Esophagus muscularis mucosa (tissue), 4 donors: ENCODE results near the gene LRRTM4.

Experiments used
- EP300 ChIP-seq: sonication (generic); formaldehyde crosslinking; IDR thresholded peaks from one replicate; pipeline ENCODE4 v1.6.1; 2017; ENCODE audit warnings: antibody characterized with exemption
- POLR2A ChIP-seq: fragments of 450-650 bp; IDR thresholded peaks from one replicate; pipeline ENCODE4 v1.6.1; 2017; ENCODE audit warnings: antibody characterized with exemption, moderate library complexity, mild to moderate bottlenecking, low read depth
- POLR2AphosphoS5 ChIP-seq, 2 donors: sonication (generic); formaldehyde crosslinking; IDR thresholded peaks; one replicate each; pipeline ENCODE4 v1.6.1; 2017; ENCODE audit warnings: antibody characterized with exemption in 2 of 2
- TF ChIP-seq, protein P1 (sequence below), 3 experiments: fragments of 200-600 bp in 2 of 3; fragments of 450-650 bp in 1 of 3; sonication (generic) in 2 of 3; IDR thresholded peaks; one replicate each; pipeline ENCODE4 v1.5.1; 2017 to 2019; ENCODE audit warnings: antibody characterized with exemption in 3 of 3, mild to moderate bottlenecking in 2 of 3, moderate library complexity in 1 of 3

DNA sequence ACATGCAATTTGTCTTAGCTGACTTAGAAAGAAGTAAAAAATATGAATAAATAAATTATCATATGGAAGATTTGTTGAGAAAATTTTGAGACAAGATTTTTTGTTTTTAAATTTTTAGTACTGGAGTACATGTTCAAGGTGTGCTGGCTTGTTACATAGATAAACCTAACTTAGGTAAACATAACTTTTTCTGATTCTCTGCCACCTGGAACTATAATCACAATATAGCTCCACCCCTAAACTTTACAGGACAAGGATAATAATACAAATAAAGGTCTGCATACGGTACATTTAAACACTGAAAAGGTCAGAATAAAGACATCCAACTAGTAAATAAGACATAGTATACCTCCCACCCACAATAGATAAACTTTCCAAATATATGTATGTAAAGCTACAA, 330.5 kb downstream of the LRRTM4 start:
- TF ChIP-seq, protein P1, sequence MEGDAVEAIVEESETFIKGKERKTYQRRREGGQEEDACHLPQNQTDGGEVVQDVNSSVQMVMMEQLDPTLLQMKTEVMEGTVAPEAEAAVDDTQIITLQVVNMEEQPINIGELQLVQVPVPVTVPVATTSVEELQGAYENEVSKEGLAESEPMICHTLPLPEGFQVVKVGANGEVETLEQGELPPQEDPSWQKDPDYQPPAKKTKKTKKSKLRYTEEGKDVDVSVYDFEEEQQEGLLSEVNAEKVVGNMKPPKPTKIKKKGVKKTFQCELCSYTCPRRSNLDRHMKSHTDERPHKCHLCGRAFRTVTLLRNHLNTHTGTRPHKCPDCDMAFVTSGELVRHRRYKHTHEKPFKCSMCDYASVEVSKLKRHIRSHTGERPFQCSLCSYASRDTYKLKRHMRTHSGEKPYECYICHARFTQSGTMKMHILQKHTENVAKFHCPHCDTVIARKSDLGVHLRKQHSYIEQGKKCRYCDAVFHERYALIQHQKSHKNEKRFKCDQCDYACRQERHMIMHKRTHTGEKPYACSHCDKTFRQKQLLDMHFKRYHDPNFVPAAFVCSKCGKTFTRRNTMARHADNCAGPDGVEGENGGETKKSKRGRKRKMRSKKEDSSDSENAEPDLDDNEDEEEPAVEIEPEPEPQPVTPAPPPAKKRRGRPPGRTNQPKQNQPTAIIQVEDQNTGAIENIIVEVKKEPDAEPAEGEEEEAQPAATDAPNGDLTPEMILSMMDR (IDR thresholded peaks at IDR 0.05): no peak
- TF ChIP-seq POLR2A (no peak), POLR2AphosphoS5 (IDR thresholded peaks at IDR 0.05) (no peak), EP300 (no peak)
